GM12872 (cell line): ENCODE results near the gene DNHD1.

ENCODE experiments used
- CTCF ChIP-seq: IDR thresholded peaks from 3 replicates; pipeline ENCODE4 v1.5.1; 2011; ENCODE audit warnings: low read depth, mild to moderate bottlenecking, low read length, moderate library complexity; ENCODE audit not compliant: insufficient read depth

DNHD1 gene

GRCh38 chr11:6557761-6558674, 60.9 kb downstream of the DNHD1 start:
- TF ChIP-seq CTCF: no peak

- no peak for TF ChIP-seq CTCF
Measured at GRCh38 chr11:6559369-6559768, 62.3 kb downstream of the DNHD1 start.

GRCh38 chr11:6561288-6561687, 64.2 kb downstream of the DNHD1 start:
- TF ChIP-seq CTCF: no peak

GRCh38 chr11:6563121-6563619, 66.1 kb downstream of the DNHD1 start:
- no peak for TF ChIP-seq CTCF

GRCh38 chr11:6563667-6564066, 66.6 kb downstream of the DNHD1 start:
- TF ChIP-seq CTCF: no peak

GRCh38 chr11:6565325-6565724, 68.2 kb downstream of the DNHD1 start:
- TF ChIP-seq CTCF: no peak

GRCh38 chr11:6565988-6566703, 69.1 kb downstream of the DNHD1 start:
- TF ChIP-seq CTCF: no peak
